Fibroblast of mammary gland (primary cell): Measurements from ENCODE around the gene CRBN.
A peak's percentile ranks its signal among the peaks of the same experiment; 100 is the strongest.

Experiments used
- DNase-seq: peaks from one replicate; pipeline ENCODE4 v3.0.0-alpha.2; 2010; ENCODE audit warnings: low read depth
- H3K4me3 ChIP-seq: 2 replicates; pipeline ENCODE4 v1.5.1; 2011; ENCODE audit warnings: low read depth, mild to moderate bottlenecking, low read length, moderate library complexity; ENCODE audit not compliant: control insufficient read depth
- CTCF ChIP-seq: conservative IDR thresholded peaks from 2 replicates; pipeline ENCODE4 v1.5.1; 2011; ENCODE audit warnings: low read depth, low read length, inconsistent platforms; ENCODE audit not compliant: control insufficient read depth, insufficient read depth

CRBN gene

GRCh38 chr3:3125977-3126376 lies 53.5 kb downstream of the CRBN start:
- TF ChIP-seq CTCF = no peak
- peak overlapping the region; percentile 68 for H3K4me3 ChIP-seq
- DNase-seq = no peak

GRCh38 chr3:3119393-3119851 lies 60.1 kb downstream of the CRBN start:
- no peak for TF ChIP-seq CTCF
- no peak overlapping the region for H3K4me3 ChIP-seq
- peak; percentile 19 for DNase-seq

GRCh38 chr3:3117651-3118050 lies 61.8 kb downstream of the CRBN start:
- TF ChIP-seq CTCF = no peak
- no peak for DNase-seq
- no peak overlapping the region for H3K4me3 ChIP-seq

- TF ChIP-seq CTCF = no peak
- DNase-seq = no peak
- H3K4me3 ChIP-seq = no peak overlapping the region
Measured at GRCh38 chr3:3113042-3113709, 66.3 kb downstream of the CRBN start.

- no peak for TF ChIP-seq CTCF
- DNase-seq = no peak
- H3K4me3 ChIP-seq = no peak overlapping the region
Measured at GRCh38 chr3:3110749-3111361, 68.6 kb downstream of the CRBN start.

- DNase-seq = no peak
- no peak within 1 kb of the TSS for H3K4me3 ChIP-seq
Measured at GRCh38 chr3:3110299-3110630, 69.2 kb downstream of the CRBN start, which contains the start of gene IL5RA. IL5RA (minus strand) TSS chr3:3110374; CDS start chr3:3104984, 5,390 bp downstream.

More at GRCh38 chr3:3110299-3110630, 69.2 kb downstream of the CRBN start, which contains the start of gene IL5RA:
- no peak for TF ChIP-seq CTCF
